Breast epithelium (tissue), 4 donors: Measurements from ENCODE around the gene CDK3. TPM values are rescaled to one million over a fixed set of nuclear protein-coding genes. Genes with fewer than 3 reads are reported as not detected.
A peak's percentile ranks its signal among the peaks of the same experiment; 100 is the strongest.

Experiments used
- DNase-seq, 2 donors: peaks; one replicate each; pipeline ENCODE4 v3.0.0-alpha.2; 2019; ENCODE audit warnings: low spot score in 2 of 2
- H3K27ac ChIP-seq, 2 donors: fragments of 200-600 bp; sonication (generic) in 1 of 2; one replicate each; pipeline ENCODE4 v1.5.1; 2016 to 2019; ENCODE audit warnings: mild to moderate bottlenecking in 1 of 2
- H3K27me3 ChIP-seq, 2 donors: fragments of 200-600 bp; sonication (generic) in 1 of 2; one replicate each; pipeline versions ENCODE4 v1.5.1 to v1.6.0; 2017 to 2019; ENCODE audit warnings: control low read depth in 1 of 2, mild to moderate bottlenecking in 1 of 2
- H3K36me3 ChIP-seq: fragments of 200-600 bp; one replicate; pipeline ENCODE4 v1.5.1; 2019
- H3K4me1 ChIP-seq, 2 donors: fragments of 200-600 bp; sonication (generic); one replicate each; pipeline ENCODE4 v1.5.1; 2016 to 2019; ENCODE audit warnings: control low read depth in 1 of 2
- H3K4me3 ChIP-seq, 3 donors: fragments of 200-600 bp; sonication (generic); 1 replicate in 2 of 3; 2 replicates in 1 of 3; pipeline ENCODE4 v1.5.1; 2016 to 2019; ENCODE audit warnings: mild to moderate bottlenecking in 3 of 3, moderate library complexity in 2 of 3
- H3K9me3 ChIP-seq, 2 donors: fragments of 200-600 bp; sonication (generic) in 1 of 2; one replicate each; pipeline ENCODE4 v1.5.1; 2016 to 2019; ENCODE audit warnings: control low read depth in 1 of 2
- CTCF ChIP-seq, 3 donors: fragments of 450-650 bp; IDR thresholded peaks; one replicate each; pipeline ENCODE4 v1.5.1; 2016 to 2017; ENCODE audit warnings: antibody characterized with exemption in 3 of 3, mild to moderate bottlenecking in 3 of 3, moderate library complexity in 3 of 3
- POLR2A ChIP-seq: fragments of 450-650 bp; IDR thresholded peaks from one replicate; pipeline ENCODE4 v1.6.1; 2016; ENCODE audit warnings: antibody characterized with exemption, mild to moderate bottlenecking, moderate library complexity
- POLR2AphosphoS5 ChIP-seq, 3 donors: sonication (generic); formaldehyde crosslinking; IDR thresholded peaks; one replicate each; pipeline ENCODE4 v1.6.1; 2017; ENCODE audit warnings: antibody characterized with exemption in 3 of 3
- intact Hi-C: fragments of 100-400 bp; cut with DNase I; formaldehyde crosslinking; loops from one replicate; pipeline ENCODE4 v1.15.1; 2023; ENCODE audit warnings: low total_unique reads
- total RNA-seq, 3 donors: library from RNA; depleted of rRNA; stranded (reverse); fragments of >200 nt; gene quantifications; one replicate each; pipeline ENCODE4 v1.1.0, GENCODE V29; 2016

The CDK3 gene
- total RNA-seq, 3 donors from 2014 or later, result 6.6 to 13.0 (median 9.5) TPM

GRCh38 chr17:76027159-76027839 lies 26.6 kb downstream of the CDK3 start, which contains the start of gene EVPL:
Gene EVPL (minus strand): TSS chr17:76027306. CDS start chr17:76027198, 108 bp downstream.
- Histone ChIP-seq H3K27ac (peak within 1 kb of the TSS; percentile 50 to 66), H3K4me1 (no peaks in the 10 kb centered on the region), H3K36me3 (no peaks in the 10 kb centered on the region), H3K4me3 (peak within 1 kb of the TSS in 2 of 3 donors; percentile 43 to 58), H3K27me3 (no peaks in the 10 kb centered on the region), H3K9me3 (no peaks in the 10 kb centered on the region)
- peak; percentile 71 to 82 for DNase-seq
- TF ChIP-seq POLR2AphosphoS5 (IDR thresholded peaks at IDR 0.05) (no peak), POLR2A (no peak)
- intact Hi-C loops, result no loop called here

- H3K4me1 ChIP-seq, result no peaks in the 10 kb centered on the region
- intact Hi-C loops, result no loop called here
These were observed 31.6 kb downstream of the CDK3 start for GRCh38 chr17:76032073-76032779.

GRCh38 chr17:76032780-76033108 lies 32.1 kb downstream of the CDK3 start:
- no peak for TF ChIP-seq POLR2A
- TF ChIP-seq POLR2AphosphoS5 (IDR thresholded peaks at IDR 0.05), result no peak
- no peak for TF ChIP-seq CTCF (IDR thresholded peaks at IDR 0.05)
- Histone ChIP-seq H3K27me3 (no peaks in the 10 kb centered on the region), H3K36me3 (no peaks in the 10 kb centered on the region), H3K4me1 (no peaks in the 10 kb centered on the region), H3K4me3 (no peak overlapping the region), H3K9me3 (no peaks in the 10 kb centered on the region), H3K27ac (no peak overlapping the region)
- no peak for DNase-seq
- intact Hi-C loops, result no loop called here

More at GRCh38 chr17:76032073-76032779, 31.6 kb downstream of the CDK3 start:
- TF ChIP-seq POLR2AphosphoS5 (IDR thresholded peaks at IDR 0.05), result no peak
- TF ChIP-seq CTCF (IDR thresholded peaks at IDR 0.05), result no peak
- no peak for TF ChIP-seq POLR2A
- Histone ChIP-seq H3K27me3 (no peaks in the 10 kb centered on the region), H3K27ac (no peak overlapping the region), H3K36me3 (no peaks in the 10 kb centered on the region), H3K9me3 (no peaks in the 10 kb centered on the region), H3K4me3 (no peak overlapping the region)
- DNase-seq, result no peak

- H3K4me1 ChIP-seq, result no peaks in the 10 kb centered on the region
- H3K36me3 ChIP-seq, result no peaks in the 10 kb centered on the region
- no peaks in the 10 kb centered on the region for H3K9me3 ChIP-seq
- no peak overlapping the region for H3K4me3 ChIP-seq
- no peak for DNase-seq
- no peaks in the 10 kb centered on the region for H3K27me3 ChIP-seq
- intact Hi-C loops, result no loop called here
- TF ChIP-seq POLR2A, result no peak
- no peak for TF ChIP-seq CTCF (IDR thresholded peaks at IDR 0.05)
- TF ChIP-seq POLR2AphosphoS5 (IDR thresholded peaks at IDR 0.05), result no peak
- no peak overlapping the region for H3K27ac ChIP-seq
These were observed 32.5 kb downstream of the CDK3 start for GRCh38 chr17:76033139-76033538.

GRCh38 chr17:76034428-76035350 lies 34.0 kb downstream of the CDK3 start:
- Histone ChIP-seq H3K36me3 (no peaks in the 10 kb centered on the region), H3K9me3 (no peaks in the 10 kb centered on the region), H3K27ac (no peak overlapping the region), H3K27me3 (no peaks in the 10 kb centered on the region), H3K4me3 (no peak overlapping the region), H3K4me1 (no peaks in the 10 kb centered on the region)
- no peak for TF ChIP-seq CTCF (IDR thresholded peaks at IDR 0.05)
- no peak for TF ChIP-seq POLR2AphosphoS5 (IDR thresholded peaks at IDR 0.05)
- no peak for TF ChIP-seq POLR2A
- intact Hi-C loops, result no loop called here
- DNase-seq, result no peak
